Liver (tissue), 9 donors: ENCODE results near the gene DMD. TPM values are rescaled to one million over a fixed set of nuclear protein-coding genes. Genes with fewer than 3 reads are reported as not detected.

Experiments used
- DNase-seq: peaks from one replicate; pipeline ENCODE4 v3.0.0-alpha.2; 2017; ENCODE audit warnings: low spot score
- H3K27ac ChIP-seq, 2 donors: one replicate each; pipeline ENCODE4 v1.7.0; 2013; ENCODE audit warnings: inconsistent platforms in 2 of 2, low read length in 2 of 2, control low read depth in 1 of 2, low read depth in 1 of 2, mild to moderate bottlenecking in 1 of 2
- H3K27me3 ChIP-seq, 4 donors: one replicate each; pipeline versions ENCODE4 v1.6.1 to v1.7.0; 2013; ENCODE audit warnings: low read length in 3 of 4, inconsistent platforms in 1 of 4, mild to moderate bottlenecking in 1 of 4, moderate library complexity in 1 of 4; ENCODE audit not compliant: control insufficient read depth in 4 of 4, insufficient read depth in 4 of 4
- H3K36me3 ChIP-seq, 4 donors: one replicate each; pipeline versions ENCODE4 v1.6.1 to v1.7.0; 2013; ENCODE audit warnings: low read length in 3 of 4, mild to moderate bottlenecking in 3 of 4, low read depth in 1 of 4, moderate library complexity in 1 of 4; ENCODE audit not compliant: control insufficient read depth in 4 of 4, insufficient read depth in 3 of 4
- H3K4me1 ChIP-seq, 4 donors: one replicate each; pipeline versions ENCODE4 v1.6.1 to v1.7.0; 2013; ENCODE audit warnings: low read length in 3 of 4, mild to moderate bottlenecking in 3 of 4, moderate library complexity in 1 of 4; ENCODE audit not compliant: control insufficient read depth in 4 of 4, insufficient read depth in 4 of 4
- H3K4me3 ChIP-seq, 3 donors: one replicate each; pipeline versions ENCODE4 v1.6.1 to v1.7.0; 2013; ENCODE audit warnings: low read length in 3 of 3, control low read depth in 1 of 3, low read depth in 1 of 3, mild to moderate bottlenecking in 1 of 3
- H3K9ac ChIP-seq, 2 donors: one replicate each; pipeline ENCODE4 v1.7.0; 2013; ENCODE audit warnings: low read length in 2 of 2, mild to moderate bottlenecking in 2 of 2, moderate library complexity in 2 of 2, control low read depth in 1 of 2, low read depth in 1 of 2
- H3K9me3 ChIP-seq, 4 donors: one replicate each; pipeline versions ENCODE4 v1.6.1 to v1.7.0; 2013; ENCODE audit warnings: low read length in 3 of 4; ENCODE audit not compliant: control insufficient read depth in 4 of 4
- ATF3 ChIP-seq: IDR thresholded peaks from 2 replicates; pipeline ENCODE4 v1.6.1; 2016; ENCODE audit warnings: antibody characterized with exemption
- CTCF ChIP-seq: fragments of 150-350 bp; IDR thresholded peaks from 2 replicates; pipeline ENCODE4 v1.5.1; 2017; ENCODE audit warnings: improper control_type of control experiment, low read depth, low read length; ENCODE audit not compliant: missing input control
- EGR1 ChIP-seq, 2 donors: IDR thresholded peaks; 2 replicates each; pipeline ENCODE4 v1.6.1; 2016 to 2018; ENCODE audit warnings: antibody characterized with exemption in 2 of 2, low read depth in 2 of 2
- GABPA ChIP-seq, 2 donors: IDR thresholded peaks in 1 of 2; conservative IDR thresholded peaks in 1 of 2; 2 replicates each; pipeline ENCODE4 v1.6.1; 2016; ENCODE audit warnings: antibody characterized with exemption in 2 of 2, mild to moderate bottlenecking in 1 of 2, moderate library complexity in 1 of 2
- HNF4G ChIP-seq: IDR thresholded peaks from 2 replicates; pipeline ENCODE4 v1.6.1; 2016; ENCODE audit warnings: antibody characterized with exemption
- RAD21 ChIP-seq, 2 donors: IDR thresholded peaks; 2 replicates each; pipeline ENCODE4 v1.6.1; 2016; ENCODE audit warnings: antibody characterized with exemption in 2 of 2, mild to moderate bottlenecking in 2 of 2
- REST ChIP-seq: IDR thresholded peaks from 2 replicates; pipeline ENCODE4 v1.6.1; 2016; ENCODE audit warnings: antibody characterized with exemption, mild to moderate bottlenecking
- RXRA ChIP-seq, 2 donors: IDR thresholded peaks; 2 replicates each; pipeline ENCODE4 v1.6.1; 2017 to 2018; ENCODE audit warnings: antibody characterized with exemption in 2 of 2, mild to moderate bottlenecking in 1 of 2
- SP1 ChIP-seq: IDR thresholded peaks from 2 replicates; pipeline ENCODE4 v1.6.1; 2018; ENCODE audit warnings: antibody characterized with exemption, mild to moderate bottlenecking
- TAF1 ChIP-seq: conservative IDR thresholded peaks from 2 replicates; pipeline ENCODE4 v1.6.1; 2016; ENCODE audit warnings: antibody characterized with exemption, mild to moderate bottlenecking
- YY1 ChIP-seq: IDR thresholded peaks from 2 replicates; pipeline ENCODE4 v1.6.1; 2016; ENCODE audit warnings: antibody characterized with exemption, mild to moderate bottlenecking
- ZBTB33 ChIP-seq: IDR thresholded peaks from 2 replicates; pipeline ENCODE4 v1.6.1; 2016; ENCODE audit warnings: antibody characterized with exemption
- WGBS: extraction: QIAGEN DNeasy Blood & Tissue Kit; methylation state at CpG from one replicate; pipeline ENCODE4 v1.1.7; 2013; 5-methylcytosine and 5-hydroxymethylcytosine counted together
- polyA plus RNA-seq, 2 donors: library from polyadenylated mRNA; stranded (reverse) in 1 of 2; unstranded in 1 of 2; fragments of 200-250 nt in 1 of 2; fragments of >200 nt in 1 of 2; fragmentation: Nextera tagmentation in 1 of 2; extraction: Ambion mirVana in 1 of 2; gene quantifications; one replicate each; pipeline versions ENCODE4 v1.2.1 to v1.2.3, GENCODE V29; 2013 to 2015
- total RNA-seq, 2 donors: library from RNA; depleted of rRNA; stranded (reverse); fragments of >200 nt; gene quantifications; one replicate each; pipeline ENCODE4 v1.2.3, GENCODE V29; 2014
- donor health status: healthy.
- donor health status: healthy.
- donor health status: healthy.
- donor health status: healthy.
- donor health status: healthy.

Gene DMD
- total and polyA plus RNA-seq, 4 donors: 14.6 to 61.9 (median 23.9) TPM

GRCh38 chrX:31858915-31859314 is 1352.4 kb downstream of the DMD start:
- H3K27me3 ChIP-seq: peaks cover 0 to 2% (median 0%) of the 10 kb centered on the region in 4 donors
- peak in 1 of 2 donors; percentile 8 for TF ChIP-seq RXRA (IDR thresholded peaks at IDR 0.05)
- TF ChIP-seq HNF4G: no peak
- no peak for TF ChIP-seq CTCF
- no peak for TF ChIP-seq EGR1 (IDR thresholded peaks at IDR 0.05; ENCODE audit: low read depth in 2 of 2)
- TF ChIP-seq RAD21 (IDR thresholded peaks at IDR 0.05): no peak
- no peak overlapping the region for H3K9ac ChIP-seq
- no peak overlapping the region for H3K4me3 ChIP-seq
- no peak for DNase-seq
- no peaks in the 10 kb centered on the region for H3K9me3 ChIP-seq
- H3K36me3 ChIP-seq: no peaks in the 10 kb centered on the region
- peaks cover 0 to 15% (median 5%) of the 10 kb centered on the region in 4 donors for H3K4me1 ChIP-seq
- H3K27ac ChIP-seq: no peak overlapping the region
- WGBS: 45% methylated on average over 2 of the region's 2 CpGs

- 89% methylated on average over 5 of the region's 5 CpGs for WGBS
- Histone ChIP-seq H3K27ac (no peak overlapping the region), H3K9me3 (no peaks in the 10 kb centered on the region), H3K9ac (no peak overlapping the region), H3K4me1 (peaks cover 0 to 10% (median 1%) of the 10 kb centered on the region in 4 donors), H3K4me3 (no peak overlapping the region), H3K36me3 (no peaks in the 10 kb centered on the region), H3K27me3 (no peaks in the 10 kb centered on the region)
- no peak for DNase-seq
- TF ChIP-seq RAD21 (IDR thresholded peaks at IDR 0.05) (no peak), SP1 (no peak), ZBTB33 (no peak), YY1 (no peak), HNF4G (no peak), TAF1 (no peak)
These were observed 1356.6 kb downstream of the DMD start for GRCh38 chrX:31854716-31855115.

GRCh38 chrX:31851761-31852160 is 1359.6 kb downstream of the DMD start:
- Histone ChIP-seq H3K9ac (no peak overlapping the region), H3K27ac (no peak overlapping the region), H3K4me3 (no peak overlapping the region), H3K27me3 (no peaks in the 10 kb centered on the region), H3K36me3 (no peaks in the 10 kb centered on the region), H3K9me3 (no peaks in the 10 kb centered on the region), H3K4me1 (peaks cover 0 to 7% (median 1%) of the 10 kb centered on the region in 4 donors)
- WGBS: 78% methylated on average over 1 of the region's 1 CpG
- TF ChIP-seq REST (no peak), YY1 (no peak), ATF3 (no peak), GABPA (IDR thresholded peaks at IDR 0.05 in 1 of 2, conservative IDR thresholded peaks at IDR 0.05 in 1 of 2) (no peak)
- DNase-seq: no peak
